Chondrocyte (in vitro differentiated cells): ENCODE measurements around the gene SLC35A5. TPM values are rescaled to one million over a fixed set of nuclear protein-coding genes. Genes with fewer than 3 reads are reported as not detected.
"Not testable (repeated sequence)": the region's sequence is repeated elsewhere in the genome, so short reads cannot be mapped to it uniquely, and the experiment has no call there.

Experiments
- DNase-seq: peaks from one replicate; pipeline ENCODE4 v3.0.0; 2021; ENCODE audit warnings: mixed read lengths, low spot score
- H3K27ac Mint-ChIP-seq: one replicate; pipeline ENCODE4 v1.8.0; 2021; ENCODE audit warnings: mild to moderate bottlenecking, moderate library complexity, mixed read lengths; ENCODE audit not compliant: unreplicated experiment
- H3K27me3 Mint-ChIP-seq: 2 replicates; pipeline ENCODE4 v1.8.0; 2021; ENCODE audit warnings: low read depth, mixed read lengths
- H3K36me3 Mint-ChIP-seq: 2 replicates; pipeline ENCODE4 v1.8.0; 2021; ENCODE audit warnings: low read depth, mixed read lengths
- H3K4me1 Mint-ChIP-seq: 2 replicates; pipeline ENCODE4 v1.8.0; 2021; ENCODE audit warnings: low read depth, mild to moderate bottlenecking, mixed read lengths
- H3K4me3 Mint-ChIP-seq: one replicate; pipeline ENCODE4 v1.8.0; 2021; ENCODE audit warnings: mild to moderate bottlenecking, moderate library complexity, mixed read lengths; ENCODE audit not compliant: unreplicated experiment
- H3K9me3 Mint-ChIP-seq: 2 replicates; pipeline ENCODE4 v1.8.0; 2021; ENCODE audit warnings: low read depth, mixed read lengths
- CTCF ChIP-seq: fragments of 200-600 bp; sonication (generic); IDR thresholded peaks from 2 replicates; pipeline ENCODE4 v1.5.0; 2021; ENCODE audit warnings: antibody characterized with exemption, mild to moderate bottlenecking, moderate library complexity
- total RNA-seq: library from RNA; stranded (reverse); gene quantifications from 3 replicates; pipeline ENCODE4 v1.2.1, GENCODE V29; 2021

The SLC35A5 gene
- total RNA-seq, 1 donor from 2014 or later, result 46.4 TPM

DNA sequence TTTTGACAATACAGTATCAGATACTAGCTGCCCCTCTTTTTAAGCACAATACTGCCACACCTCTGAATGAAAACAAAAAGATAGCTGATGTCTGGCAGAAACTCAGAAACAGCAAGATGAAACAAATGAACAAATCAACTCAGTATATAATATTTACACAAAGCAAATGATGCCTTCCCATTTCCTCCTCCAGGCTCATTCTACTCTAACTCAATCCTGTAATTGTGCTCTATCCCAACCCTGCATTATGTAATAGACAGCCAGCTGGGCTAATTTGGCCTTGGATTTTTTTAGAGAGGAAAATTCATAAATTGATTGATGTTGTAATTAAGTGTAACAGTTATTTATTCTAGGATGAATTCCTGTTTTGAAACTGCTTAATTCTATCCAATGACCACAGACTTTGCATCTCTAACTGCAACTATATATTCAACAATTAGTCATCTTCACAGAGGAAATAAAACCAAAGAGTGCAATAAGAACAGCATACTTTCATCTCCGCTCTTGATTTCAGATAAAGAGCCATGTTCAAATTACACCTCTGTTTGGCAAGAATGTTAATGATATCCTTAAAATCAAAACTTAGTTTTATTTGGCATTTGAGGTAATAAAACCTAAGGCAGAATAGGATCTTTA, 6.2 kb upstream of the SLC35A5 start:
- peaks cover 27% of the 10 kb centered on the region for H3K4me1 Mint-ChIP-seq
- no peaks in the 10 kb centered on the region for H3K27me3 Mint-ChIP-seq
- no peak overlapping the region for H3K4me3 Mint-ChIP-seq
- peaks cover 3% of the 10 kb centered on the region for H3K36me3 Mint-ChIP-seq
- no peak for TF ChIP-seq CTCF
- no peaks in the 10 kb centered on the region for H3K9me3 Mint-ChIP-seq
- no peak overlapping the region for H3K27ac Mint-ChIP-seq
- no peak for DNase-seq

DNA sequence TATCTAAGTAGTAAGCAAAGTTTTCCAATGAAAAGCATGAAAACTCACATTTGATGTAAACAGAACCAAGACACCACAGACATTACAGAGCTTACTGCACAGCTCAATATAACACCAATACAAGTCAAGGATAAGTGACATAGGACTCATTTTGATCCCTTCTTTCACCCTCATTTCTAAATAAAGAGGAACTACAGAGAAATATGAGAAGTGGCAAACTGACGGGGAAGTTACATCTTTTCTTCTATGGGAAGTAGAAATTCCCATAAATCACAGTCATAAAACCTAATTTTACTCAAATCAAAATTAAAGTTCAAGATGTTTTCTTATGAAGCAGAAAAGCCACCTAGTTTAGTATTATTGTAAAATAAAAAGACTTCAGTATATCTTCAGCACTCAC, 3.9 kb upstream of the SLC35A5 start:
- Mint-ChIP-seq H3K4me1 (peaks cover 27% of the 10 kb centered on the region), H3K36me3 (peaks cover 3% of the 10 kb centered on the region), H3K9me3 (no peaks in the 10 kb centered on the region), H3K4me3 (no peak overlapping the region), H3K27me3 (no peaks in the 10 kb centered on the region), H3K27ac (no peak overlapping the region)
- no peak for TF ChIP-seq CTCF
- DNase-seq, result no peak

DNA sequence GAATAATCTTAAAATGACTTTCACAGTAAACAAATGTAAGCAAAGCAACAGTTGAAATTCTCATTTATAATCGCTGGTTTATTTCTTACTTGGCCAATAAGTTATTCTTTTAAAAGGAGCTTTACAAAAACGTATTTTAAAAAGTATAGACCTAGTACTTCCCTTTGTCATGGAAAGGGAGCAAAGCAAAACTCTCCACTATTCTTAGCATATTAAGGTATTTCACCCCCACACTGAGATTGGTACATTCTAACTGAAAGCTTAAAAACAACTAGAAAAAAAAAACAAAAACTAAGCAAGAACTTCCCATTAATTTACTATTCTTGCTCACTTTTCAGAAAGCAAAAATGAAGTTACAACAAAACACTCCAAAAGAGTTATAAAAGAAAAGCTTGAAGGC, 1.5 kb upstream of the SLC35A5 start:
- no peaks in the 10 kb centered on the region for H3K9me3 Mint-ChIP-seq
- H3K27me3 Mint-ChIP-seq, result no peaks in the 10 kb centered on the region
- H3K36me3 Mint-ChIP-seq, result peaks cover 3% of the 10 kb centered on the region
- H3K4me3 Mint-ChIP-seq, result peak overlapping the region; percentile 88
- peaks cover 34% of the 10 kb centered on the region for H3K4me1 Mint-ChIP-seq
- no peak for TF ChIP-seq CTCF
- H3K27ac Mint-ChIP-seq, result peak overlapping the region; percentile 99
- no peak for DNase-seq

DNA sequence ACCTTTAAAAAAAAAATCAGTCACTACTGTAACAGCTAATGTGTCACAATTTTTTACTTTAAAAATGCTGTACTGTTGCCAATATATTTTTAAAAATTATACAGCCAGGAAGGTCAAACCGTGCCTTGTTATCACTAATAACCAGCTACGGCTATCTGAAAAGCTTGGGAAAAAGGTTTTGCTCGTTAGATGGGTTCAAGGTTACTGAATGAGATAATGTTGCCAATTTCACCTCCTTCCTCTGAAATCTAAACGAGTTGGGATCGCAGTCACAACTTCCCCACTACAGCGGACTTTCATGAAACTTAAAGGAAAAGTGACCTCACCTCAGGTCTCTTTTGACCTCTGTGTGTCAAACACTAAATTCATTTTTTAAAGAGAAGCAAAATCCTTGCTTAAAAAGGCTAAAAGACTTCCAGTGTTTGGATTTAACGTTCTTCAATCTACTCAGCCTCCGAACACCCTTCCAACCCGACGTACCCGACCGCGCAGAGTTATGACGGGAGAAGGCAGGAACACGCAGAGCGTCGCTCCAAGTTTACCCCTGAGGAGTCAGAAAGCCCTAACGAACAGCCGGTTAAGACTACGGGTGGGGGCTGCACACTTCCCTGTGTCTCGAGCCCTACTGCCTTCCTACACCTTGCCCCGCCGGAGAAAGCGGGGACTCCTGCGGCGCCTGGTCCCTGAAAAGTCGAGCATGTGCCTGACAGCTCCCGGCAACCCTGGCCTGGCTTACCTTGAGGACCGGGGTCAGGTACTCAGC, 943 bp upstream of the SLC35A5 start:
- H3K9me3 Mint-ChIP-seq, result no peaks in the 10 kb centered on the region
- peaks cover 28% of the 10 kb centered on the region for H3K4me1 Mint-ChIP-seq
- TF ChIP-seq CTCF, result no peak
- H3K4me3 Mint-ChIP-seq, result peak overlapping the region; percentile 88
- peaks cover 3% of the 10 kb centered on the region for H3K36me3 Mint-ChIP-seq
- no peak for DNase-seq
- H3K27ac Mint-ChIP-seq, result peak overlapping the region; percentile 99
- no peaks in the 10 kb centered on the region for H3K27me3 Mint-ChIP-seq

DNA sequence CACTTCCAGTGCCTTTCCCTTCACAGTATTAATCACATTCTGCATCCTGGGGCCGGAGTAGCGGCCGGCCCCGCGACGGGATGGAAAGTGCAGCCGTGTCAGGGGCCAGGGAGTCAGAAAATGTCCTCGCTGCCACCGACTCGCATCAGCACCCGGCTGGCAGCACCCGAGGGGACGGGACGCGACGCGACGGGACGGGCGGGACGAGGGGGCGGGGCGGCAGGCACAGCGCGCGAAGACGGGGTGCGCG, 436 bp upstream of the SLC35A5 start:
- Mint-ChIP-seq H3K36me3 (peaks cover 5% of the 10 kb centered on the region), H3K4me3 (peak overlapping the region; percentile 88), H3K9me3 (no peaks in the 10 kb centered on the region), H3K27ac (peak overlapping the region; percentile 99), H3K27me3 (no peaks in the 10 kb centered on the region), H3K4me1 (peaks cover 27% of the 10 kb centered on the region)
- TF ChIP-seq CTCF, result no peak
- DNase-seq, result no peak

- not testable (repeated sequence) for H3K27ac Mint-ChIP-seq, H3K36me3 Mint-ChIP-seq, H3K27me3 Mint-ChIP-seq, DNase-seq, H3K4me3 Mint-ChIP-seq, H3K9me3 Mint-ChIP-seq
- H3K4me1 Mint-ChIP-seq, result peaks cover 22% of the 10 kb centered on the region
These were observed 2.5 kb downstream of the SLC35A5 start for GRCh38 chr3:112564247-112564939.
